A549 (cell line): Measurements from ENCODE around the gene TKFC. TPM values are rescaled to one million over a fixed set of nuclear protein-coding genes. Genes with fewer than 3 reads are reported as not detected.

Source experiments
- ATAC-seq, 2 experiments: fragments of 200-7000 bp in 1 of 2; fragments of >200 bp in 1 of 2; cut with Nextera tagmentation in 1 of 2; cut with Tn5 transposase in 1 of 2; 3 replicates each; pipeline versions ENCODE4 v1.8.0 to v1.9.1; 2018 to 2020; ENCODE audit warnings: mild to moderate bottlenecking in 1 of 2, moderate library complexity in 1 of 2
- CTCF ChIA-PET: fragments of 300-600 bp; sonication (Branson Sonifier 250); formaldehyde crosslinking; extraction: SDS; loops from one replicate; lab custom pipeline; 2021; ENCODE audit warnings: antibody characterized with exemption, inconsistent platforms; lab: Yijun Ruan, JAX
- POLR2A ChIA-PET: fragments of 350-600 bp; formaldehyde crosslinking; extraction: SDS; loops from one replicate; lab custom pipeline; 2021; ENCODE audit warnings: antibody characterized with exemption, inconsistent platforms; lab: Yijun Ruan, JAX
- DNase-seq, 2 experiments: peaks; one replicate each; pipeline versions ENCODE4 v3.0.0 to v3.0.0-alpha.2; 2011 to 2016; ENCODE audit warnings: low read depth in 1 of 2, low spot score in 1 of 2
- FAIRE-seq: peaks from 2 replicates; lab custom pipeline; 2011; peaks lifted over from hg19 to GRCh38; lab: Jason Lieb, UNC
- H3K27ac ChIP-seq, 2 experiments: fragments of >200 bp; sonication (Bioruptor Twin); formaldehyde crosslinking; 3 replicates each; pipeline ENCODE4 v1.5.1; 2016 to 2017
- H3K4me1 ChIP-seq: fragments of >200 bp; sonication (Bioruptor Twin); formaldehyde crosslinking; 3 replicates; pipeline ENCODE4 v1.6.1; 2016
- H3K4me2 ChIP-seq: fragments of >200 bp; sonication (Bioruptor Twin); formaldehyde crosslinking; 3 replicates; pipeline ENCODE4 v1.6.1; 2016
- H3K4me3 ChIP-seq: fragments of >200 bp; sonication (Bioruptor Twin); formaldehyde crosslinking; 3 replicates; pipeline ENCODE4 v1.5.1; 2016
- H3K9me3 ChIP-seq: fragments of >200 bp; sonication (Bioruptor Twin); formaldehyde crosslinking; 3 replicates; pipeline ENCODE4 v1.6.1; 2016
- ATOH8 ChIP-seq: fragments of 250-450 bp; sonication (Bioruptor Pico); IDR thresholded peaks from 2 replicates; pipeline ENCODE4 v1.5.0; 2020; ENCODE audit warnings: low read depth, mild to moderate bottlenecking, moderate library complexity
- BCL3 ChIP-seq: fragments of >200 bp; sonication (Bioruptor Twin); formaldehyde crosslinking; IDR thresholded peaks from 3 replicates; pipeline ENCODE4 v1.6.1; 2016
- BHLHE40 ChIP-seq: IDR thresholded peaks from 2 replicates; pipeline ENCODE4 v1.6.1; 2012; ENCODE audit warnings: low read depth, low read length, inconsistent platforms
- CHD2 ChIP-seq: fragments of 150-350 bp; IDR thresholded peaks from 2 replicates; pipeline ENCODE4 v1.6.1; 2014; ENCODE audit warnings: low read length; ENCODE audit not compliant: partially characterized antibody
- CHD4 ChIP-seq: fragments of 200-600 bp; sonication (generic); IDR thresholded peaks from 2 replicates; pipeline ENCODE4 v1.6.1; 2016; ENCODE audit warnings: antibody characterized with exemption, mild to moderate bottlenecking, borderline replicate concordance
- EHF ChIP-seq: fragments of 250-450 bp; sonication (Bioruptor Pico); IDR thresholded peaks from 2 replicates; pipeline ENCODE4 v1.5.0; 2020; ENCODE audit warnings: mild to moderate bottlenecking
- ESRRA ChIP-seq: fragments of 150-350 bp; IDR thresholded peaks from 2 replicates; pipeline ENCODE4 v1.6.1; 2014; ENCODE audit warnings: mild to moderate bottlenecking, low read length, borderline replicate concordance
- FOXS1 ChIP-seq: fragments of 250-450 bp; sonication (Bioruptor Pico); IDR thresholded peaks from 2 replicates; pipeline ENCODE4 v1.5.0; 2020; ENCODE audit warnings: mild to moderate bottlenecking, moderate library complexity
- GATA3 ChIP-seq: IDR thresholded peaks from 2 replicates; pipeline ENCODE4 v1.6.1; 2012; ENCODE audit warnings: borderline replicate concordance
- HMGXB4 ChIP-seq: fragments of 250-450 bp; sonication (Bioruptor Pico); IDR thresholded peaks from 2 replicates; pipeline ENCODE4 v1.5.0; 2021; ENCODE audit warnings: mild to moderate bottlenecking, moderate library complexity, borderline replicate concordance
- HOXA7 ChIP-seq: fragments of 250-450 bp; sonication (Bioruptor Pico); IDR thresholded peaks from 2 replicates; pipeline ENCODE4 v1.5.0; 2020; ENCODE audit warnings: mild to moderate bottlenecking, moderate library complexity
- HOXB5 ChIP-seq: fragments of 250-450 bp; sonication (Bioruptor Pico); IDR thresholded peaks from 2 replicates; pipeline ENCODE4 v1.5.0; 2020; ENCODE audit warnings: mild to moderate bottlenecking, moderate library complexity
- JUN ChIP-seq, 2 experiments: fragments of >200 bp; sonication (Bioruptor Twin); formaldehyde crosslinking; IDR thresholded peaks; 2 replicates in 1 of 2; 3 replicates in 1 of 2; pipeline ENCODE4 v1.6.1; 2016 to 2017
- KDM1A ChIP-seq: fragments of 200-600 bp; sonication (generic); IDR thresholded peaks from 2 replicates; pipeline ENCODE4 v1.6.1; 2016; ENCODE audit warnings: low read depth, mild to moderate bottlenecking
- KDM5A ChIP-seq: fragments of 200-600 bp; sonication (generic); IDR thresholded peaks from 2 replicates; pipeline ENCODE4 v1.6.1; 2016; ENCODE audit warnings: antibody characterized with exemption, mild to moderate bottlenecking
- MAZ ChIP-seq: fragments of 150-350 bp; IDR thresholded peaks from 2 replicates; pipeline ENCODE4 v1.6.1; 2014; ENCODE audit warnings: antibody characterized with exemption, low read depth, low read length, borderline replicate concordance
- MYC ChIP-seq: IDR thresholded peaks from 2 replicates; pipeline ENCODE4 v1.6.1; 2012; ENCODE audit warnings: mild to moderate bottlenecking, inconsistent platforms, low read length, improper control_type of control experiment, borderline replicate concordance
- PHF8 ChIP-seq: fragments of 200-600 bp; sonication (generic); IDR thresholded peaks from 2 replicates; pipeline ENCODE4 v1.6.1; 2016; ENCODE audit warnings: low read depth, mild to moderate bottlenecking, antibody characterized with exemption, moderate library complexity, borderline replicate concordance
- RCOR1 ChIP-seq: fragments of 150-350 bp; IDR thresholded peaks from 2 replicates; pipeline ENCODE4 v1.6.1; 2014; ENCODE audit warnings: antibody characterized with exemption, low read length, low read depth
- RFX5 ChIP-seq: fragments of 450-650 bp; IDR thresholded peaks from 2 replicates; pipeline ENCODE4 v1.7.1; 2014; ENCODE audit warnings: antibody characterized with exemption, mild to moderate bottlenecking, moderate library complexity
- TP53 ChIP-seq: fragments of 250-450 bp; sonication (Bioruptor Pico); IDR thresholded peaks from 2 replicates; pipeline ENCODE4 v1.5.0; 2021; ENCODE audit warnings: mild to moderate bottlenecking, moderate library complexity
- ZNF302 ChIP-seq: fragments of 250-450 bp; sonication (Bioruptor Pico); IDR thresholded peaks from 2 replicates; pipeline ENCODE4 v1.9.0; 2021; ENCODE audit warnings: inconsistent platforms, mild to moderate bottlenecking, moderate library complexity
- WGBS: methylation state at CpG from one replicate; pipeline ENCODE4 v1.1.6; 2017; ENCODE audit errors: missing lambda C conversion rate; 5-methylcytosine and 5-hydroxymethylcytosine counted together
- polyA plus RNA-seq, 4 experiments: library from polyadenylated mRNA; depleted of rRNA in 3 of 4; stranded (reverse); fragments of >200 nt; fragmentation: RNase III in 1 of 4; extraction: RNeasy Plus Mini Kit Qiagen cat#74134 plus additional on column Dnase treatment in 1 of 4; gene quantifications; 2 replicates in 3 of 4; 3 replicates in 1 of 4; pipeline ENCODE4 v1.2.3, GENCODE V29; 2011 to 2017

The TKFC gene
- polyA plus RNA-seq, 2 of the 4 experiments (the other 2 are of a cell fraction) = 46.5 to 48.7 TPM

GRCh38 chr11:61309739-61310138, 23.3 kb upstream of the TKFC start:
- H3K27ac ChIP-seq = no peak overlapping the region
- no peaks in the 10 kb centered on the region for H3K4me1 ChIP-seq
- ATAC-seq = no peak
- DNase-seq = no peak
- no peaks in the 10 kb centered on the region for H3K9me3 ChIP-seq
- no peak overlapping the region for H3K4me2 ChIP-seq
- 93% methylated on average over 7 of the region's 7 CpGs for whole genome bisulfite sequencing
- no peak for FAIRE-seq
- TF ChIP-seq HOXB5 (CRISPR knock-in tag) = no peak
- TF ChIP-seq HOXA7 = no peak
- no peak for TF ChIP-seq CHD4
- no peak for TF ChIP-seq TP53 (CRISPR knock-in tag)
- TF ChIP-seq PHF8 = no peak
- TF ChIP-seq KDM1A = no peak
- no peak for TF ChIP-seq ESRRA
- no peak for TF ChIP-seq BHLHE40
- TF ChIP-seq RCOR1 = no peak
- TF ChIP-seq MYC = no peak
- TF ChIP-seq MAZ = no peak
- TF ChIP-seq CHD2 = no peak
- no peak overlapping the region for H3K4me3 ChIP-seq
- POLR2A ChIA-PET = no interaction called here
- CTCF ChIA-PET = interaction anchor here (1.0 to 4.5 kb wide), 8 partner anchors 8 to 75 kb away, joined by 3 to 21 read pairs (median 6); no protein-coding TSS in a partner anchor

- ATAC-seq (no peak), FAIRE-seq (no peak)
- POLR2A ChIA-PET = no interaction called here
These were observed 22.3 kb upstream of the TKFC start for GRCh38 chr11:61310749-61311148.

More at GRCh38 chr11:61310749-61311148, 22.3 kb upstream of the TKFC start:
- Histone ChIP-seq H3K4me2 (no peak overlapping the region), H3K4me1 (no peaks in the 10 kb centered on the region), H3K4me3 (no peak overlapping the region), H3K9me3 (no peaks in the 10 kb centered on the region), H3K27ac (no peak overlapping the region)
- CTCF ChIA-PET = interaction anchor here (1.0 to 4.5 kb wide), 8 partner anchors 9 to 74 kb away, joined by 3 to 21 read pairs (median 6); no protein-coding TSS in a partner anchor
- WGBS = 93% methylated on average over 8 of the region's 8 CpGs
- DNase-seq = no peak
- TF ChIP-seq BCL3 (no peak), GATA3 (no peak), RFX5 (no peak), ATOH8 (CRISPR knock-in tag) (no peak), ZNF302 (CRISPR knock-in tag) (no peak), BHLHE40 (no peak), FOXS1 (CRISPR knock-in tag) (no peak), EHF (no peak), JUN (IDR thresholded peaks at IDR 0.05) (no peak), HMGXB4 (CRISPR knock-in tag) (no peak), KDM5A (no peak)
